ENCODE results near the gene BIRC3.
A peak's percentile ranks its signal among the peaks of the same experiment; 100 is the strongest.
"Not testable (repeated sequence)": the region's sequence is repeated elsewhere in the genome, so short reads cannot be mapped to it uniquely, and the experiment has no call there.

BIRC3 gene

GRCh38 chr11:102280245-102280833 lies 36.9 kb upstream of the BIRC3 start:
- Histone ChIP-seq H3K9ac (ENCODE audit: low read depth, low read length) (peak overlapping the region; percentile 11; the same call in 1 of the 2 replicates), H3K27me3 (ENCODE audit: insufficient read depth, low read length) (no peaks in the 10 kb centered on the region), H3K27ac (ENCODE audit: low read length) (no peak overlapping the region), H3K4me1 (ENCODE audit: insufficient read depth, low read length) (peaks cover 23% of the 10 kb centered on the region; the same call in 1 of the 2 replicates), H3K36me3 (ENCODE audit: insufficient read depth, low read depth, low read length) (no peaks in the 10 kb centered on the region), H3K4me3 (ENCODE audit: low read length) (peak overlapping the region; percentile 46), H3K9me3 (ENCODE audit: insufficient read depth, low read depth, low read length) (no peaks in the 10 kb centered on the region)

- Histone ChIP-seq H3K9ac (ENCODE audit: low read depth, low read length) (no peak overlapping the region), H3K4me3 (ENCODE audit: low read length) (no peak overlapping the region), H3K9me3 (ENCODE audit: insufficient read depth, low read depth, low read length) (no peaks in the 10 kb centered on the region), H3K27me3 (ENCODE audit: insufficient read depth, low read length) (no peaks in the 10 kb centered on the region), H3K4me1 (ENCODE audit: insufficient read depth, low read length) (peaks cover 23% of the 10 kb centered on the region; the same call in 1 of the 2 replicates), H3K36me3 (ENCODE audit: insufficient read depth, low read depth, low read length) (no peaks in the 10 kb centered on the region), H3K27ac (ENCODE audit: low read length) (no peak overlapping the region)
These were observed 34.2 kb upstream of the BIRC3 start for GRCh38 chr11:102283116-102283485.

GRCh38 chr11:102284008-102284407 lies 33.3 kb upstream of the BIRC3 start:
- Histone ChIP-seq H3K4me1 (ENCODE audit: insufficient read depth, low read length) (peaks cover 22% of the 10 kb centered on the region; the same call in 1 of the 2 replicates), H3K9ac (ENCODE audit: low read depth, low read length) (no peak overlapping the region), H3K36me3 (ENCODE audit: insufficient read depth, low read depth, low read length) (no peaks in the 10 kb centered on the region), H3K4me3 (ENCODE audit: low read length) (no peak overlapping the region), H3K9me3 (ENCODE audit: insufficient read depth, low read depth, low read length) (no peaks in the 10 kb centered on the region), H3K27ac (ENCODE audit: low read length) (no peak overlapping the region), H3K27me3 (ENCODE audit: insufficient read depth, low read length) (no peaks in the 10 kb centered on the region)

DNA sequence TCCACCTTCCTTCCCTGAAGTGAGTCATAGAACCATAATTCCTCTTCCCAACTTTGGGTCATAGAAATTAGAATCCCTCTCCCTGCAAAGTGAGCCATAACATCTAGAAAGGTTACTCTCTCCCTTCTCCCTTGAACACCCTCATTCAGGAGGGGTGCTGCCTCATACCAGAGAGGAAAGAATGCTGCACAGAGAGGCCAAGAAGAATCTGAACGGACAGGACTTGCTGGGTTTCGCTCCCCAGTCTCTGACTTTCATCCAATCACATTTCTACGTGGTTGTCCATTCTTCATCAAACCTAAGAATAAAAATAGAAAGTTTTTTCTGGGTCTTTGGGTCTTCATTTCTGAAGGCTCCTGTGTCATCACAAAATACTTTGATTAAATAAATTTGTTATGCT lies 31.0 kb upstream of the BIRC3 start:
- H3K36me3 ChIP-seq (ENCODE audit: insufficient read depth, low read depth, low read length): no peaks in the 10 kb centered on the region
- no peaks in the 10 kb centered on the region for H3K27me3 ChIP-seq (ENCODE audit: insufficient read depth, low read length)
- H3K4me1 ChIP-seq (ENCODE audit: insufficient read depth, low read length): peaks cover under 1% of the 10 kb centered on the region; the same call in 1 of the 2 replicates
- no peak overlapping the region for H3K9ac ChIP-seq (ENCODE audit: low read depth, low read length)
- no peaks in the 10 kb centered on the region for H3K9me3 ChIP-seq (ENCODE audit: insufficient read depth, low read depth, low read length)
- H3K4me3 ChIP-seq (ENCODE audit: low read length): no peak overlapping the region
- H3K27ac ChIP-seq (ENCODE audit: low read length): no peak overlapping the region

GRCh38 chr11:102287964-102288724 lies 29.1 kb upstream of the BIRC3 start:
- H3K36me3 ChIP-seq (ENCODE audit: insufficient read depth, low read depth, low read length): no peaks in the 10 kb centered on the region
- H3K27ac ChIP-seq (ENCODE audit: low read length): no peak overlapping the region
- no peaks in the 10 kb centered on the region for H3K4me1 ChIP-seq (ENCODE audit: insufficient read depth, low read length)
- no peaks in the 10 kb centered on the region for H3K27me3 ChIP-seq (ENCODE audit: insufficient read depth, low read length)
- H3K4me3 ChIP-seq (ENCODE audit: low read length): no peak overlapping the region
- no peak overlapping the region for H3K9ac ChIP-seq (ENCODE audit: low read depth, low read length)
- no peaks in the 10 kb centered on the region for H3K9me3 ChIP-seq (ENCODE audit: insufficient read depth, low read depth, low read length)

- Histone ChIP-seq H3K27ac (ENCODE audit: low read length) (no peak overlapping the region), H3K36me3 (ENCODE audit: insufficient read depth, low read depth, low read length) (no peaks in the 10 kb centered on the region), H3K9me3 (ENCODE audit: insufficient read depth, low read depth, low read length) (no peaks in the 10 kb centered on the region), H3K9ac (ENCODE audit: low read depth, low read length) (no peak overlapping the region), H3K4me3 (ENCODE audit: low read length) (no peak overlapping the region), H3K27me3 (ENCODE audit: insufficient read depth, low read length) (no peaks in the 10 kb centered on the region), H3K4me1 (ENCODE audit: insufficient read depth, low read length) (no peaks in the 10 kb centered on the region)
These were observed 28.6 kb upstream of the BIRC3 start for GRCh38 chr11:102288725-102289083.

- Histone ChIP-seq H3K9ac (ENCODE audit: low read depth, low read length) (no peak overlapping the region), H3K4me3 (ENCODE audit: low read length) (no peak overlapping the region), H3K27me3 (ENCODE audit: insufficient read depth, low read length) (no peaks in the 10 kb centered on the region), H3K36me3 (ENCODE audit: insufficient read depth, low read depth, low read length) (no peaks in the 10 kb centered on the region), H3K27ac (ENCODE audit: low read length) (no peak overlapping the region), H3K4me1 (ENCODE audit: insufficient read depth, low read length) (no peaks in the 10 kb centered on the region), H3K9me3 (ENCODE audit: insufficient read depth, low read depth, low read length) (no peaks in the 10 kb centered on the region)
These were observed 27.7 kb upstream of the BIRC3 start for GRCh38 chr11:102289592-102289991.

DNA sequence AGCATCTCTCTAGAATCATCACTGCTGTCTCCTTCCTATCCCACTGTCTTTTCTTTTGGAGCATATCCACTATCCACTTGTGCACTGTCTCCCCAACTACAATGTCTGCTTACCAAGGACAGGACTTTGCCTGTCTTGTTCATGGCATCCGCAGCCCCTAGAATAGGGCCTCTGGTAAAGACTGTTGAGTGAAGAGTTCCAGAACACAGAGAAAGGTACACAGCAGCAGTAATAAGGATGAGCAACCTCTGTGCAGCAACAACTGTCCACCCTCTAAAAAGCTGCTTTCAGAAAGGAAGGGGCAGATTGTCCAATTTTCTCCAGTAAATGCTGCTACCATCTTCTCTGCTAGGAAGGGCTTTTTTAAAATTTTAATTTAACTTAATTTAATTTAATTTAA lies 25.5 kb upstream of the BIRC3 start:
- Histone ChIP-seq H3K9me3 (ENCODE audit: insufficient read depth, low read depth, low read length) (no peaks in the 10 kb centered on the region), H3K9ac (ENCODE audit: low read depth, low read length) (no peak overlapping the region), H3K27ac (ENCODE audit: low read length) (no peak overlapping the region), H3K4me1 (ENCODE audit: insufficient read depth, low read length) (no peaks in the 10 kb centered on the region), H3K36me3 (ENCODE audit: insufficient read depth, low read depth, low read length) (no peaks in the 10 kb centered on the region), H3K4me3 (ENCODE audit: low read length) (no peak overlapping the region), H3K27me3 (ENCODE audit: insufficient read depth, low read length) (no peaks in the 10 kb centered on the region)

DNA sequence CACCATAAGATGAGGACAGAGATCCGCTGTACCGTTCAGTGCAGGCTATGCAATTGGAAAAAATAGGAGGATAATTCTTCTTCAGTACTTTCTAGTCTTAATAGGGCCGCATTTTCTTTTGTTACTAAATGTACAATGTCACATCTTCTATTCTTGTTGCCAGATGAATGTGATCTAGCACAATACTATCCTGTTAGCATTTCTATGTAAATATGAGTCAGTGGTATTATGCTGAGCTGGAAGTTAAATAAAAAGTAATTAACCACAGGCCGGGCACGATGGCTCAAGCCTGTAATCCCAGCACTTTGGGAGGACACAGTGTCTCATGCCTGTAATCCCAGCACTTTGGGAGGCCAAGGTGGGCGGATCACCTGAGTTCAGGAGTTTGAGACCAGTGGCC lies 24.4 kb upstream of the BIRC3 start:
- no peak overlapping the region for H3K9ac ChIP-seq (ENCODE audit: low read depth, low read length)
- H3K27me3 ChIP-seq (ENCODE audit: insufficient read depth, low read length): no peaks in the 10 kb centered on the region
- H3K9me3 ChIP-seq (ENCODE audit: insufficient read depth, low read depth, low read length): no peaks in the 10 kb centered on the region
- no peak overlapping the region for H3K27ac ChIP-seq (ENCODE audit: low read length)
- no peaks in the 10 kb centered on the region for H3K4me1 ChIP-seq (ENCODE audit: insufficient read depth, low read length)
- no peaks in the 10 kb centered on the region for H3K36me3 ChIP-seq (ENCODE audit: insufficient read depth, low read depth, low read length)
- no peak overlapping the region for H3K4me3 ChIP-seq (ENCODE audit: low read length)

- Histone ChIP-seq H3K9me3 (ENCODE audit: insufficient read depth, low read depth, low read length) (no peaks in the 10 kb centered on the region), H3K36me3 (ENCODE audit: insufficient read depth, low read depth, low read length) (no peaks in the 10 kb centered on the region), H3K27me3 (ENCODE audit: insufficient read depth, low read length) (no peaks in the 10 kb centered on the region), H3K4me3 (ENCODE audit: low read length) (no peak overlapping the region), H3K9ac (ENCODE audit: low read depth, low read length) (no peak overlapping the region), H3K27ac (ENCODE audit: low read length) (no peak overlapping the region), H3K4me1 (ENCODE audit: insufficient read depth, low read length) (no peaks in the 10 kb centered on the region)
These were observed 23.2 kb upstream of the BIRC3 start for GRCh38 chr11:102293873-102294601.

DNA sequence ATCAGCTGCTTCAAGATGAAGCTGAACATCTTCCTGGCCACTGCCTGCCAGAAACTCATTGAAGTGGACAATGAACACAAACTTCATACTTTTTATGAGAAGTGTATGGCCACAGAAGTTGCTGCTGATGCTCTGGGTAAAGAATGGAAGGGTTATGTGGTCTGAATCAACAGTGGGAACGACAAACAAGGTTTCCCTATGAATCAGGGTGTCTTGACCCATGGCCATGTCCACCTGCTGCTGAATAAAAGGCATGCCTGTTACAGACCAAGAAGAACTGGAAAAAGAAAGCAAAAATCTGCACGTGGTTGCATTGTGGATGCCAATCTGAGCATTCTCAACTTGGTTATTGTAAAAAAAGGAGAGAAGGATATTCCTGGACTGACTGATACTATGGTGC lies 22.2 kb upstream of the BIRC3 start:
- no peaks in the 10 kb centered on the region for H3K4me1 ChIP-seq (ENCODE audit: insufficient read depth, low read length)
- H3K27ac ChIP-seq (ENCODE audit: low read length): no peak overlapping the region
- H3K9me3 ChIP-seq (ENCODE audit: insufficient read depth, low read depth, low read length): no peaks in the 10 kb centered on the region
- no peak overlapping the region for H3K4me3 ChIP-seq (ENCODE audit: low read length)
- no peaks in the 10 kb centered on the region for H3K36me3 ChIP-seq (ENCODE audit: insufficient read depth, low read depth, low read length)
- H3K27me3 ChIP-seq (ENCODE audit: insufficient read depth, low read length): no peaks in the 10 kb centered on the region
- no peak overlapping the region for H3K9ac ChIP-seq (ENCODE audit: low read depth, low read length)

DNA sequence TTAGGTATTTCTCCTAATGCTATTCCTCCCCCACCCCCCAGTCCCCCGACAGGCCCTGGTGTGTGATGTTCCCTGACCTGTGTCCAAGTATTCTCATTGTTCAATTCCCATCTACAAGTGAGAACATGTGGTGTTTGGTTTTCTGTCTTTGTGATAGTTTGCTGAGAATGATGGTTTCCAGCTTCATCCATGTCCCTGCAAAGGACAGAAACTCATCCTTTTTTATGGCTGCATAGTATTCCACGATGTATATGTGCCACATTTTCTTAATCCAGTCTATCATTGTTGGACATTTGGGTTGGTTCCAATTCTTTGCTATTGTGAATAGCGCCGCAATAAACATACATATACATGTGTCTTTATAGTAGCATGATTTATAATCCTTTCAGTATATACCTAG lies 20.5 kb upstream of the BIRC3 start:
- not testable (repeated sequence) for H3K4me3 ChIP-seq (ENCODE audit: low read length); H3K9me3 ChIP-seq (ENCODE audit: insufficient read depth, low read depth, low read length); H3K4me1 ChIP-seq (ENCODE audit: insufficient read depth, low read length); H3K9ac ChIP-seq (ENCODE audit: low read depth, low read length); H3K36me3 ChIP-seq (ENCODE audit: insufficient read depth, low read depth, low read length); H3K27me3 ChIP-seq (ENCODE audit: insufficient read depth, low read length); H3K27ac ChIP-seq (ENCODE audit: low read length)

Measured in iPS-20b (cell line).